ENCODE measurements around the gene CCR6.

The CCR6 gene

GRCh38 chr6:167118839-167119238, 4.1 kb upstream of the CCR6 start:
- in situ Hi-C loops (cut with MboI; ENCODE audit: low sequenced_read_pairs): no loop called here

- in situ Hi-C loops (cut with MboI; ENCODE audit: low sequenced_read_pairs): no loop called here
Measured at GRCh38 chr6:167119670-167120582, 3.0 kb upstream of the CCR6 start.

- in situ Hi-C loops (cut with MboI; ENCODE audit: low sequenced_read_pairs): no loop called here
Measured at GRCh38 chr6:167120583-167120903, 2.4 kb upstream of the CCR6 start.

- in situ Hi-C loops (cut with MboI; ENCODE audit: low sequenced_read_pairs): no loop called here
Measured at GRCh38 chr6:167121335-167121841, 1.5 kb upstream of the CCR6 start.

GRCh38 chr6:167122041-167122826, 662 bp upstream of the CCR6 start:
- in situ Hi-C loops (cut with MboI; ENCODE audit: low sequenced_read_pairs): no loop called here

GRCh38 chr6:167124753-167125152, 1.9 kb downstream of the CCR6 start:
- in situ Hi-C loops (cut with MboI; ENCODE audit: low sequenced_read_pairs): no loop called here

- in situ Hi-C loops (cut with MboI; ENCODE audit: low sequenced_read_pairs): no loop called here
Measured at GRCh38 chr6:167125410-167125809, 2.5 kb downstream of the CCR6 start.

- in situ Hi-C loops (cut with MboI; ENCODE audit: low sequenced_read_pairs): no loop called here
Measured at GRCh38 chr6:167125855-167126349, 3.0 kb downstream of the CCR6 start.

GRCh38 chr6:167127785-167128531, 5.1 kb downstream of the CCR6 start:
- in situ Hi-C loops (cut with MboI; ENCODE audit: low sequenced_read_pairs): no loop called here

- in situ Hi-C loops (cut with MboI; ENCODE audit: low sequenced_read_pairs): no loop called here
Measured at GRCh38 chr6:167129159-167129558, 6.3 kb downstream of the CCR6 start.

GRCh38 chr6:167129562-167129961, 6.7 kb downstream of the CCR6 start:
- in situ Hi-C loops (cut with MboI; ENCODE audit: low sequenced_read_pairs): no loop called here

GRCh38 chr6:167130008-167130677, 7.2 kb downstream of the CCR6 start:
- in situ Hi-C loops (cut with MboI; ENCODE audit: low sequenced_read_pairs): no loop called here

GRCh38 chr6:167130712-167131684, 8.1 kb downstream of the CCR6 start:
- in situ Hi-C loops (cut with MboI; ENCODE audit: low sequenced_read_pairs): no loop called here

GRCh38 chr6:167134448-167135328, 11.8 kb downstream of the CCR6 start:
- in situ Hi-C loops (cut with MboI; ENCODE audit: low sequenced_read_pairs): no loop called here

- in situ Hi-C loops (cut with MboI; ENCODE audit: low sequenced_read_pairs): no loop called here
Measured at GRCh38 chr6:167136376-167136775, 13.5 kb downstream of the CCR6 start.

- in situ Hi-C loops (cut with MboI; ENCODE audit: low sequenced_read_pairs): no loop called here
Measured at GRCh38 chr6:167137081-167137480, 14.2 kb downstream of the CCR6 start.

- in situ Hi-C loops (cut with MboI; ENCODE audit: low sequenced_read_pairs): no loop called here
Measured at GRCh38 chr6:167137881-167138280, 15.0 kb downstream of the CCR6 start.

- in situ Hi-C loops (cut with MboI; ENCODE audit: low sequenced_read_pairs): no loop called here
Measured at GRCh38 chr6:167139761-167140160, 16.9 kb downstream of the CCR6 start.
